ENCODE results near the gene ARHGAP18. TPM values are rescaled to one million over a fixed set of nuclear protein-coding genes. Genes with fewer than 3 reads are reported as not detected.
"Not testable (repeated sequence)": the region's sequence is repeated elsewhere in the genome, so short reads cannot be mapped to it uniquely, and the experiment has no call there.

The ARHGAP18 gene
- total RNA-seq, 2 experiments from 2014 or later: 7.5 to 8.1 TPM

- peaks cover 5% of the 10 kb centered on the region for H3K36me3 Mint-ChIP-seq (ENCODE audit: low read depth)
- no peaks in the 10 kb centered on the region for H3K27me3 Mint-ChIP-seq
- no peaks in the 10 kb centered on the region for H3K4me1 Mint-ChIP-seq
- no peaks in the 10 kb centered on the region for H3K9me3 Mint-ChIP-seq
- no peak overlapping the region for H3K27ac Mint-ChIP-seq
- no peak overlapping the region for H3K4me3 Mint-ChIP-seq
- CTCF ChIA-PET: no interaction called here
- no peak for DNase-seq
- POLR2A ChIA-PET: no interaction called here
These were observed 117.3 kb downstream of the ARHGAP18 start for GRCh38 chr6:129592516-129593232.

GRCh38 chr6:129590408-129591022 is 119.5 kb downstream of the ARHGAP18 start:
- POLR2A ChIA-PET: no interaction called here
- peaks cover 6% of the 10 kb centered on the region for H3K36me3 Mint-ChIP-seq (ENCODE audit: low read depth)

GRCh38 chr6:129586815-129587214 is 123.2 kb downstream of the ARHGAP18 start:
- no peak overlapping the region for H3K27ac Mint-ChIP-seq
- ChIA-PET CTCF (no interaction called here), POLR2A (no interaction called here)
- peaks cover 6% of the 10 kb centered on the region for H3K36me3 Mint-ChIP-seq (ENCODE audit: low read depth)
- H3K9me3 Mint-ChIP-seq: no peaks in the 10 kb centered on the region
- H3K4me1 Mint-ChIP-seq: no peaks in the 10 kb centered on the region
- no peak overlapping the region for H3K4me3 Mint-ChIP-seq
- H3K27me3 Mint-ChIP-seq: no peaks in the 10 kb centered on the region
- no peak for DNase-seq

More at GRCh38 chr6:129590408-129591022, 119.5 kb downstream of the ARHGAP18 start:
- no peak for DNase-seq
- CTCF ChIA-PET: interaction anchor here (1.0 to 1.3 kb wide), 2 partner anchors 11 to 184 kb away, joined by 3 to 5 read pairs; no protein-coding TSS in a partner anchor
- no peaks in the 10 kb centered on the region for H3K9me3 Mint-ChIP-seq
- H3K27ac Mint-ChIP-seq: no peak overlapping the region
- H3K4me3 Mint-ChIP-seq: no peak overlapping the region
- H3K4me1 Mint-ChIP-seq: no peaks in the 10 kb centered on the region
- no peaks in the 10 kb centered on the region for H3K27me3 Mint-ChIP-seq

- Mint-ChIP-seq H3K27me3 (no peaks in the 10 kb centered on the region), H3K27ac (no peak overlapping the region), H3K4me1 (no peaks in the 10 kb centered on the region), H3K36me3 (ENCODE audit: low read depth) (peaks cover 9% of the 10 kb centered on the region), H3K9me3 (no peaks in the 10 kb centered on the region), H3K4me3 (no peak overlapping the region)
- DNase-seq: no peak
- ChIA-PET POLR2A (no interaction called here), CTCF (interaction anchor here (0.6 kb wide), 1 partner anchor 15 kb away, joined by 3 read pairs; no protein-coding TSS in a partner anchor)
These were observed 126.1 kb downstream of the ARHGAP18 start for GRCh38 chr6:129583866-129584265.

GRCh38 chr6:129578315-129578714 is 131.7 kb downstream of the ARHGAP18 start:
- Mint-ChIP-seq H3K27ac (no peak overlapping the region), H3K36me3 (ENCODE audit: low read depth) (peaks cover 4% of the 10 kb centered on the region), H3K9me3 (peaks cover 7% of the 10 kb centered on the region), H3K4me1 (peaks cover 8% of the 10 kb centered on the region), H3K4me3 (no peak overlapping the region), H3K27me3 (no peaks in the 10 kb centered on the region)
- POLR2A ChIA-PET: no interaction called here
- CTCF ChIA-PET: interaction anchor here (1.0 kb wide), 1 partner anchor 182 kb away, joined by 3 read pairs; no protein-coding TSS in a partner anchor
- no peak for DNase-seq

- ChIA-PET POLR2A (no interaction called here), CTCF (no interaction called here)
- H3K27me3 Mint-ChIP-seq: no peaks in the 10 kb centered on the region
- DNase-seq: no peak
- H3K4me1 Mint-ChIP-seq: peaks cover 8% of the 10 kb centered on the region
- peaks cover 4% of the 10 kb centered on the region for H3K36me3 Mint-ChIP-seq (ENCODE audit: low read depth)
- H3K9me3 Mint-ChIP-seq: peaks cover 7% of the 10 kb centered on the region
- H3K27ac Mint-ChIP-seq: no peak overlapping the region
- no peak overlapping the region for H3K4me3 Mint-ChIP-seq
These were observed 132.3 kb downstream of the ARHGAP18 start for GRCh38 chr6:129577691-129578090.

GRCh38 chr6:129576456-129576855 is 133.5 kb downstream of the ARHGAP18 start:
- peaks cover 2% of the 10 kb centered on the region for H3K27me3 Mint-ChIP-seq
- H3K4me3 Mint-ChIP-seq: no peak overlapping the region
- peaks cover 12% of the 10 kb centered on the region for H3K9me3 Mint-ChIP-seq
- DNase-seq: no peak
- no peak overlapping the region for H3K27ac Mint-ChIP-seq
- POLR2A ChIA-PET: no interaction called here
- H3K36me3 Mint-ChIP-seq (ENCODE audit: low read depth): peaks cover 4% of the 10 kb centered on the region
- H3K4me1 Mint-ChIP-seq: peaks cover 8% of the 10 kb centered on the region
- CTCF ChIA-PET: no interaction called here

- POLR2A ChIA-PET: no interaction called here
- CTCF ChIA-PET: no interaction called here
These were observed 134.4 kb downstream of the ARHGAP18 start for GRCh38 chr6:129575378-129576118.

GRCh38 chr6:129574605-129575004 is 135.4 kb downstream of the ARHGAP18 start:
- CTCF ChIA-PET; POLR2A ChIA-PET; H3K4me3 Mint-ChIP-seq; DNase-seq; H3K27me3 Mint-ChIP-seq; H3K36me3 Mint-ChIP-seq (ENCODE audit: low read depth); H3K4me1 Mint-ChIP-seq; H3K27ac Mint-ChIP-seq: not testable (repeated sequence)
- peaks cover 18% of the 10 kb centered on the region for H3K9me3 Mint-ChIP-seq

More at GRCh38 chr6:129575378-129576118, 134.4 kb downstream of the ARHGAP18 start:
- H3K4me3 Mint-ChIP-seq: no peak overlapping the region
- no peak for DNase-seq
- peaks cover 4% of the 10 kb centered on the region for H3K36me3 Mint-ChIP-seq (ENCODE audit: low read depth)
- peaks cover 8% of the 10 kb centered on the region for H3K4me1 Mint-ChIP-seq
- peaks cover 18% of the 10 kb centered on the region for H3K9me3 Mint-ChIP-seq
- no peak overlapping the region for H3K27ac Mint-ChIP-seq
- H3K27me3 Mint-ChIP-seq: peaks cover 2% of the 10 kb centered on the region

- POLR2A ChIA-PET; DNase-seq; H3K27ac Mint-ChIP-seq; H3K4me3 Mint-ChIP-seq; CTCF ChIA-PET; H3K4me1 Mint-ChIP-seq; H3K27me3 Mint-ChIP-seq; H3K36me3 Mint-ChIP-seq (ENCODE audit: low read depth): not testable (repeated sequence)
- H3K9me3 Mint-ChIP-seq: peaks cover 18% of the 10 kb centered on the region
These were observed 139.0 kb downstream of the ARHGAP18 start for GRCh38 chr6:129570929-129571328.

- CTCF ChIA-PET: interaction anchor here (0.8 to 1.1 kb wide), 2 partner anchors 64 to 77 kb away, joined by 3 to 4 read pairs; no protein-coding TSS in a partner anchor
- POLR2A ChIA-PET: no interaction called here
- Mint-ChIP-seq H3K9me3 (peaks cover 10% of the 10 kb centered on the region), H3K4me3 (no peak overlapping the region), H3K27me3 (peaks cover 7% of the 10 kb centered on the region), H3K27ac (no peak overlapping the region), H3K4me1 (no peaks in the 10 kb centered on the region), H3K36me3 (ENCODE audit: low read depth) (peaks cover 2% of the 10 kb centered on the region)
- no peak for DNase-seq
These were observed 142.0 kb downstream of the ARHGAP18 start for GRCh38 chr6:129568015-129568414.

GRCh38 chr6:129567374-129567773 is 142.6 kb downstream of the ARHGAP18 start:
- no peaks in the 10 kb centered on the region for H3K4me1 Mint-ChIP-seq

GRCh38 chr6:129565811-129566210 is 144.2 kb downstream of the ARHGAP18 start:
- H3K4me1 Mint-ChIP-seq: no peaks in the 10 kb centered on the region
- DNase-seq: no peak
- CTCF ChIA-PET: no interaction called here
- H3K27me3 Mint-ChIP-seq: peaks cover 5% of the 10 kb centered on the region
- peaks cover under 1% of the 10 kb centered on the region for H3K9me3 Mint-ChIP-seq
- no peak overlapping the region for H3K27ac Mint-ChIP-seq
- POLR2A ChIA-PET: no interaction called here
- H3K4me3 Mint-ChIP-seq: no peak overlapping the region
- H3K36me3 Mint-ChIP-seq (ENCODE audit: low read depth): peaks cover 2% of the 10 kb centered on the region

More at GRCh38 chr6:129567374-129567773, 142.6 kb downstream of the ARHGAP18 start:
- H3K9me3 Mint-ChIP-seq: peaks cover 10% of the 10 kb centered on the region
- ChIA-PET POLR2A (no interaction called here), CTCF (interaction anchor here (0.6 kb wide), 1 partner anchor 114 kb away, joined by 3 read pairs; no protein-coding TSS in a partner anchor)
- H3K36me3 Mint-ChIP-seq (ENCODE audit: low read depth): peaks cover 2% of the 10 kb centered on the region
- peaks cover 7% of the 10 kb centered on the region for H3K27me3 Mint-ChIP-seq
- H3K4me3 Mint-ChIP-seq: no peak overlapping the region
- no peak overlapping the region for H3K27ac Mint-ChIP-seq
- DNase-seq: peak; percentile 29

All from activated CD4-positive, alpha-beta T cell treated with anti-CD3 and anti-CD28 coated beads, Interleukin-2, amount 10 ng/mL, durations not matched to agents 7 days and 5 days (primary cell).